Suprapubic skin (tissue), 4 donors: ENCODE data around the gene LCORL. TPM values are rescaled to one million over a fixed set of nuclear protein-coding genes. Genes with fewer than 3 reads are reported as not detected.
A peak's percentile ranks its signal among the peaks of the same experiment; 100 is the strongest.

Experiments used
- DNase-seq, 2 donors: peaks; one replicate each; pipeline ENCODE4 v3.0.0-alpha.2; 2019; ENCODE audit warnings: low spot score in 2 of 2
- H3K27ac ChIP-seq: fragments of 200-600 bp; sonication (generic); one replicate; pipeline ENCODE4 v1.5.1; 2019
- H3K27me3 ChIP-seq: fragments of 200-600 bp; sonication (generic); one replicate; pipeline ENCODE4 v1.5.1; 2019
- H3K36me3 ChIP-seq: fragments of 200-600 bp; sonication (generic); one replicate; pipeline ENCODE4 v1.5.1; 2019
- H3K4me1 ChIP-seq: fragments of 200-600 bp; sonication (generic); one replicate; pipeline ENCODE4 v1.5.1; 2019
- H3K4me3 ChIP-seq: fragments of 200-600 bp; sonication (generic); one replicate; pipeline ENCODE4 v1.5.1; 2019; ENCODE audit warnings: mild to moderate bottlenecking
- H3K9me3 ChIP-seq: fragments of 200-600 bp; sonication (generic); one replicate; pipeline ENCODE4 v1.5.1; 2019
- EP300 ChIP-seq: sonication (generic); formaldehyde crosslinking; IDR thresholded peaks from one replicate; pipeline ENCODE4 v1.6.1; 2017; ENCODE audit warnings: antibody characterized with exemption
- POLR2A ChIP-seq, 2 donors: fragments of 450-650 bp; IDR thresholded peaks; one replicate each; pipeline ENCODE4 v1.6.1; 2017; ENCODE audit warnings: antibody characterized with exemption in 2 of 2, mild to moderate bottlenecking in 2 of 2, moderate library complexity in 2 of 2
- POLR2AphosphoS5 ChIP-seq, 3 donors: sonication (generic); formaldehyde crosslinking; IDR thresholded peaks; one replicate each; pipeline ENCODE4 v1.6.1; 2017; ENCODE audit warnings: antibody characterized with exemption in 3 of 3
- WGBS: methylation state at CpG from one replicate; pipeline ENCODE4 v1.1.5; 2018; 5-methylcytosine and 5-hydroxymethylcytosine counted together
- total RNA-seq, 4 donors: library from RNA; depleted of rRNA; stranded (reverse); fragments of >200 nt; gene quantifications; one replicate each; pipeline ENCODE4 v1.1.0, GENCODE V29; 2016
- TF ChIP-seq, protein P1 (sequence below), 2 donors: fragments of 200-600 bp in 1 of 2; fragments of 450-650 bp in 1 of 2; sonication (generic) in 1 of 2; IDR thresholded peaks; one replicate each; pipeline ENCODE4 v1.5.1; 2016 to 2019; ENCODE audit warnings: antibody characterized with exemption in 2 of 2, mild to moderate bottlenecking in 1 of 2, moderate library complexity in 1 of 2

The LCORL gene
- total RNA-seq, 4 donors from 2014 or later, result 14.9 to 26.4 (median 19.6) TPM

DNA sequence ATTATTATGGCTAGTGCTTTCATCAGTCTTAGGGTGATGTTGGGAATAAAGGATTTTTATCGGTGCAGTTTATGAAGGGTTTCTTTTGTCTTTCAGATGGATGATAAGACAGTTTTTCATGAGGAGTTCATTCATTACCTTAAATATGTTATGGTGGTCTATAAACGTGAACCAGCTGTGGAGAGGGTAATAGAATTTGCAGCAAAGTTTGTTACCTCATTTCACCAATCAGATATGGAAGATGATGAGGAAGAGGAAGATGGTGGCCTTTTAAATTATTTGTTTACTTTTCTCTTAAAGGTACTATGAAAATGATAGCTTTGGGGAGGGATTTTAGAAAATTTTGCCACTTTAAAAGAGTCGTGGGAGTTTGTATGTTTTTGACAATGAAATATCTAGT lies 209.4 kb downstream of the LCORL start:
- no peak overlapping the region for H3K27ac ChIP-seq
- DNase-seq, result no peak

GRCh38 chr4:17811078-17811603 lies 210.4 kb downstream of the LCORL start:
- Histone ChIP-seq H3K4me1 (peaks cover 47% of the 10 kb centered on the region), H3K9me3 (no peaks in the 10 kb centered on the region), H3K27me3 (no peaks in the 10 kb centered on the region), H3K36me3 (no peaks in the 10 kb centered on the region), H3K4me3 (peak overlapping the region; percentile 91), H3K27ac (no peak overlapping the region)
- WGBS, result 4% methylated on average over 26 of the region's 48 CpGs
- TF ChIP-seq, protein P1, sequence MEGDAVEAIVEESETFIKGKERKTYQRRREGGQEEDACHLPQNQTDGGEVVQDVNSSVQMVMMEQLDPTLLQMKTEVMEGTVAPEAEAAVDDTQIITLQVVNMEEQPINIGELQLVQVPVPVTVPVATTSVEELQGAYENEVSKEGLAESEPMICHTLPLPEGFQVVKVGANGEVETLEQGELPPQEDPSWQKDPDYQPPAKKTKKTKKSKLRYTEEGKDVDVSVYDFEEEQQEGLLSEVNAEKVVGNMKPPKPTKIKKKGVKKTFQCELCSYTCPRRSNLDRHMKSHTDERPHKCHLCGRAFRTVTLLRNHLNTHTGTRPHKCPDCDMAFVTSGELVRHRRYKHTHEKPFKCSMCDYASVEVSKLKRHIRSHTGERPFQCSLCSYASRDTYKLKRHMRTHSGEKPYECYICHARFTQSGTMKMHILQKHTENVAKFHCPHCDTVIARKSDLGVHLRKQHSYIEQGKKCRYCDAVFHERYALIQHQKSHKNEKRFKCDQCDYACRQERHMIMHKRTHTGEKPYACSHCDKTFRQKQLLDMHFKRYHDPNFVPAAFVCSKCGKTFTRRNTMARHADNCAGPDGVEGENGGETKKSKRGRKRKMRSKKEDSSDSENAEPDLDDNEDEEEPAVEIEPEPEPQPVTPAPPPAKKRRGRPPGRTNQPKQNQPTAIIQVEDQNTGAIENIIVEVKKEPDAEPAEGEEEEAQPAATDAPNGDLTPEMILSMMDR (IDR thresholded peaks at IDR 0.05), result no peak
- TF ChIP-seq POLR2A (IDR thresholded peaks at IDR 0.05) (no peak), EP300 (no peak)
- peak; percentile 64 to 77 for DNase-seq

More for the DNA sequence above, 209.4 kb downstream of the LCORL start:
- Histone ChIP-seq H3K4me3 (no peak overlapping the region), H3K36me3 (no peaks in the 10 kb centered on the region), H3K9me3 (no peaks in the 10 kb centered on the region), H3K4me1 (peaks cover 37% of the 10 kb centered on the region), H3K27me3 (no peaks in the 10 kb centered on the region)
- TF ChIP-seq POLR2A (IDR thresholded peaks at IDR 0.05), result no peak
- no peak for TF ChIP-seq POLR2AphosphoS5 (IDR thresholded peaks at IDR 0.05)
- TF ChIP-seq EP300, result no peak
- TF ChIP-seq, protein P1 (IDR thresholded peaks at IDR 0.05), result no peak
- WGBS, result 19% methylated on average over 3 of the region's 3 CpGs

DNA sequence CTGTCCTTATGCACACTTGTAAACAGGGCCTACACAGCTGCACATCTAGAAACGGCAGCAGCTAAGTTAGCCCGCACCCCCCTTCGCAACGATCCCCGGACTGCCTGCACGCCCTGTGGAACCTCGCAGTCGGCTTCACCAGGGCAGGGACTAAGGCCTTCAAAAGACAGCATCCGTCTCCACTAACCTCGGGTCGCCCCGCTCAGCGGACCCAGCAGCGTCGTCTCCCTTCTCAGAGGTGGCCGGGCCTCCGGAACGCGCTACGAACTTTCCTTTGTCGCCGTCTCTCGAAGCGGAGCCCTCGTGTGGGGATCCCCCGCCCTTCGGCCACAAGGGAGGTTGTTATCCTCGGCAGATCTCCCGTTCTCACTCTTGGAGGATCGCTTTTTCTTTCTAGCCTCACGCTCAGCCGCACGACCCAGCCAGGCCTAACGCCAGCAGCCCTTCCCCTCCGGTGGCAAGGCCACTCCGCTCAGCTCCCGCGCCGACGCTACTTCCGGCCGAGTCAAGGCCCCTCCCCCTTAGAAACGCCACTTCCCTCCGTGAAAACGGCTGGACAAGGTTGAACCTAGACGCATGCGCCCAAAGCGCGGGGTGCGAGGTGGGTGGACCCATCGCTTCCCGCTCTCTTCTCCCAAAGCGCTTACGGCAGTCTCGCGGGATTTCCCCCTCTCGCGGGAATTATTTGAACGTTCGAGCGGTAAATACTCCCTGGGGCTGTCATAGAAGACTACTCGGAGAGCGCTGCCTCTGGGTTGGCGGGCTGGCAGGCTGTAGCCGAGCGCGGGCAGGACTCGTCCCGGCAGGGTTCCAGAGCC lies 211.1 kb downstream of the LCORL start, which contains the start of the genes DCAF16 and NCAPG:
TSS of gene DCAF16 (minus strand) at position 498 of the 818 bp plus-strand sequence. CDS start 6,616 bp downstream, outside the sequence.
TSS of gene NCAPG (plus strand) at position 720 of the 818 bp plus-strand sequence. CDS start 99 bp downstream, outside the sequence.
- H3K4me1 ChIP-seq, result peaks cover 51% of the 10 kb centered on the region
- no peaks in the 10 kb centered on the region for H3K36me3 ChIP-seq
- peak within 1 kb of the TSS; percentile 91 for H3K4me3 ChIP-seq
- peak within 1 kb of the TSS; percentile 94 for H3K27ac ChIP-seq
- TF ChIP-seq, protein P1 (IDR thresholded peaks at IDR 0.05), result no peak
- peak in 2 of 3 donors; percentile 82 to 91 for TF ChIP-seq POLR2AphosphoS5 (IDR thresholded peaks at IDR 0.05)
- peak; percentile 76 to 86 for TF ChIP-seq POLR2A (IDR thresholded peaks at IDR 0.05)
- no peak for TF ChIP-seq EP300
- H3K9me3 ChIP-seq, result no peaks in the 10 kb centered on the region
- no peaks in the 10 kb centered on the region for H3K27me3 ChIP-seq
- under 1% methylated on average over 52 of the region's 69 CpGs for WGBS
- DNase-seq, result peak; percentile 99 to 100

DNA sequence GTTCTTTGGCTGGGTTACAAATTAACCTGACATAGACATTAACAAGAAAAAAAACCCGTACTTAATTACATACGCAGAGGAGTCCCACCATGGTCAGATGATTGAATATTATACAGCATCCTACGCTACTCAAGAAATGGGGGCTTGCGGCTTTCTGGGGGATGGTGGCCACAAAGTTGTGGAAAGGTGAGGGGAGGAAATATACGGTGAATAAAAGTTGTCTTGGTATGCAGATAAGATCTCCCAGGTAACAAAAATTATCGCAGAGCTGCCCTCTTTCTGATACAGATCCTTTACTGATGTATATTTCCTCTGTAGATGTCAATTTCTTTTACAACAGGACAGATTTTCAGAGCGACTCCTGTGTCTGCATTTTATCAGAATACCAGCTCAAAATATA lies 211.9 kb downstream of the LCORL start:
- Histone ChIP-seq H3K36me3 (peaks cover 2% of the 10 kb centered on the region), H3K27ac (peak overlapping the region; percentile 94), H3K4me3 (peak overlapping the region; percentile 91), H3K27me3 (no peaks in the 10 kb centered on the region), H3K4me1 (peaks cover 56% of the 10 kb centered on the region), H3K9me3 (no peaks in the 10 kb centered on the region)
- TF ChIP-seq EP300 (no peak), POLR2A (IDR thresholded peaks at IDR 0.05) (no peak)
- 1% methylated on average over 7 of the region's 7 CpGs for WGBS
- no peak for DNase-seq

DNA sequence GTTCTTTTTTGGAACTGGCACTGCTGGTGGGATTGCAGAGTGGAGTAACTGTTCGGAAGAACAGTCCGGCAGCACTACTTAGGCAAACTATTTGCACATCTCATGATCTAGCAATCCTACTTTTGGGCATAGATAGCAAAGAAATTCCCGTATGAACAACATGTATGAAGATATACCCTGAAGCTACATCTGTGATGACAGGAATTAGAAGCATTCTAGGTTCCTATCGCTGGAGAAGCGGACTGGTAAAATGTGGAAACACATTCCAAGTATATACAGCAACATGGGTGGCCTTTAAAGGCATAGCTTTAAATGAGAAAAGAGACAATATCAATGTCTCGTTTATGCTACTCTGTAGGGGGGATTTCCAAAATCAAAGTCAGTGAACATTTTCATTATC lies 214.1 kb downstream of the LCORL start:
- Histone ChIP-seq H3K27me3 (no peaks in the 10 kb centered on the region), H3K27ac (no peak overlapping the region), H3K4me3 (peak overlapping the region; percentile 91), H3K9me3 (no peaks in the 10 kb centered on the region), H3K36me3 (peaks cover 24% of the 10 kb centered on the region), H3K4me1 (peaks cover 56% of the 10 kb centered on the region)
- DNase-seq, result no peak
- no peak for TF ChIP-seq POLR2A (IDR thresholded peaks at IDR 0.05)
- TF ChIP-seq, protein P1 (IDR thresholded peaks at IDR 0.05), result no peak
- TF ChIP-seq EP300, result no peak
- no peak for TF ChIP-seq POLR2AphosphoS5 (IDR thresholded peaks at IDR 0.05)
- 31% methylated on average over 6 of the region's 6 CpGs for WGBS
